DMS 273 treated with DMSO at 0.1 percent for 48 hours (cell line): Measurements from ENCODE around the gene IGFBP7.

Experiments
- DNase-seq: peaks from one replicate; lab custom pipeline; 2025; lab: John Stamatoyannopoulos, UW

IGFBP7 gene

GRCh38 chr4:57095245-57095644, 14.9 kb downstream of the IGFBP7 start:
- DNase-seq, result no peak

GRCh38 chr4:57094832-57095223, 15.4 kb downstream of the IGFBP7 start:
- no peak for DNase-seq

GRCh38 chr4:57093845-57094831, 16.0 kb downstream of the IGFBP7 start:
- no peak for DNase-seq

GRCh38 chr4:57091657-57092162, 18.5 kb downstream of the IGFBP7 start:
- no peak for DNase-seq

- no peak for DNase-seq
Measured at GRCh38 chr4:57090079-57090478, 20.1 kb downstream of the IGFBP7 start.

GRCh38 chr4:57089549-57089948, 20.6 kb downstream of the IGFBP7 start:
- no peak for DNase-seq

GRCh38 chr4:57086031-57086723, 24.0 kb downstream of the IGFBP7 start:
- no peak for DNase-seq

- no peak for DNase-seq
Measured at GRCh38 chr4:57085278-57085677, 24.9 kb downstream of the IGFBP7 start.

GRCh38 chr4:57084360-57084759, 25.8 kb downstream of the IGFBP7 start:
- DNase-seq, result no peak

GRCh38 chr4:57083090-57083489, 27.1 kb downstream of the IGFBP7 start:
- no peak for DNase-seq

- DNase-seq, result no peak
Measured at GRCh38 chr4:57081651-57082621, 28.2 kb downstream of the IGFBP7 start.

GRCh38 chr4:57080781-57081650, 29.2 kb downstream of the IGFBP7 start:
- no peak for DNase-seq

GRCh38 chr4:57078685-57079521, 31.3 kb downstream of the IGFBP7 start:
- DNase-seq, result no peak

GRCh38 chr4:57077550-57078343, 32.4 kb downstream of the IGFBP7 start:
- no peak for DNase-seq

- no peak for DNase-seq
Measured at GRCh38 chr4:57076646-57077045, 33.5 kb downstream of the IGFBP7 start.

GRCh38 chr4:57075367-57075766, 34.8 kb downstream of the IGFBP7 start:
- no peak for DNase-seq

GRCh38 chr4:57074744-57075143, 35.4 kb downstream of the IGFBP7 start:
- DNase-seq, result no peak

- DNase-seq, result no peak
Measured at GRCh38 chr4:57073559-57073958, 36.6 kb downstream of the IGFBP7 start.

GRCh38 chr4:57071326-57071725, 38.9 kb downstream of the IGFBP7 start:
- DNase-seq, result no peak
